ENCODE measurements around the gene RXRG. TPM values are rescaled to one million over a fixed set of nuclear protein-coding genes. Genes with fewer than 3 reads are reported as not detected.

The RXRG gene
- total RNA-seq, 1 experiment from 2014 or later: not detected

- TF ChIP-seq ELF1 (IDR thresholded peaks at IDR 0.05; ENCODE audit: borderline replicate concordance, low read depth) (no peak), JUND (IDR thresholded peaks at IDR 0.05) (no peak)
- TF ChIP-seq, protein P1, sequence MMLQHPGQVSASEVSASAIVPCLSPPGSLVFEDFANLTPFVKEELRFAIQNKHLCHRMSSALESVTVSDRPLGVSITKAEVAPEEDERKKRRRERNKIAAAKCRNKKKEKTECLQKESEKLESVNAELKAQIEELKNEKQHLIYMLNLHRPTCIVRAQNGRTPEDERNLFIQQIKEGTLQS (IDR thresholded peaks at IDR 0.05): no peak
Measured at GRCh38 chr1:165434281-165434680, 10.6 kb downstream of the RXRG start (continued).

- Histone ChIP-seq H2AFZ (ENCODE audit: low read depth, low read length, poor library complexity, severe bottlenecking) (no peak overlapping the region), H3K36me3 (ENCODE audit: control insufficient read depth in 1 of 2, insufficient read depth in 2 of 2, low read length in 2 of 2) (no peaks in the 10 kb centered on the region), H3K9me2 (ENCODE audit: insufficient read depth) (no peaks in the 10 kb centered on the region), H3K79me2 (ENCODE audit: insufficient read depth, low read length) (no peaks in the 10 kb centered on the region), H4K20me1 (ENCODE audit: insufficient read depth) (no peaks in the 10 kb centered on the region), H3K9me3 (ENCODE audit: control insufficient read depth in 1 of 2, insufficient read depth in 1 of 2, low read depth in 1 of 2, low read length in 2 of 2) (no peaks in the 10 kb centered on the region), H3K4me1 (ENCODE audit: control insufficient read depth in 1 of 2, insufficient read depth in 2 of 2, low read length in 2 of 2) (no peaks in the 10 kb centered on the region), H3K9ac (ENCODE audit: low read length) (no peak overlapping the region), H3K27ac (ENCODE audit: low read depth, low read length) (no peak overlapping the region), H3K27me3 (ENCODE audit: insufficient read depth, low read length) (peaks cover 8% of the 10 kb centered on the region; the same call in 1 of the 2 replicates), H3K4me3 (replicated peaks in 1 of 2; ENCODE audit: low read depth in 1 of 2, low read length in 2 of 2) (no peak overlapping the region), H3K4me2 (ENCODE audit: low read length) (no peak overlapping the region)
- CTCF ChIA-PET: no interaction called here
- BruUV-seq (replicated peaks): no TSS peak
- intact Hi-C loops (cut with micrococcal nuclease): no loop called here
- POLR2A ChIA-PET: no interaction called here
- RAD21 ChIA-PET (ENCODE audit: low non-redundant PET in 1 of 2, low total read pairs in 2 of 2, uncharacterized antibody in 2 of 2, unreplicated experiment in 2 of 2): no interaction called here
- ATAC-seq (no peak), DNase-seq (ENCODE audit: low read depth, low spot score) (no peak)
- TF ChIP-seq, protein P1 (IDR thresholded peaks at IDR 0.05): no peak
- TF ChIP-seq ZNF274 (IDR thresholded peaks at IDR 0.05; ENCODE audit: low read depth, low read length) (no peak), POLR2A (IDR thresholded peaks at IDR 0.05; ENCODE audit: borderline replicate concordance, extremely low read depth, insufficient read depth, insufficient read length) (no peak), ZFX (IDR thresholded peaks at IDR 0.05) (no peak), SIN3A (IDR thresholded peaks at IDR 0.05; ENCODE audit: low read depth) (no peak)
Measured at GRCh38 chr1:165431079-165431478, 13.8 kb downstream of the RXRG start.

GRCh38 chr1:165426745-165427144 lies 18.2 kb downstream of the RXRG start:
- no TSS peak for BruUV-seq (replicated peaks)
- Histone ChIP-seq H3K9me2 (ENCODE audit: insufficient read depth) (no peaks in the 10 kb centered on the region), H3K9ac (ENCODE audit: low read length) (no peak overlapping the region), H3K4me1 (ENCODE audit: control insufficient read depth in 1 of 2, insufficient read depth in 2 of 2, low read length in 2 of 2) (no peaks in the 10 kb centered on the region), H2AFZ (ENCODE audit: low read depth, low read length, poor library complexity, severe bottlenecking) (no peak overlapping the region), H3K27ac (ENCODE audit: low read depth, low read length) (no peak overlapping the region), H3K9me3 (ENCODE audit: control insufficient read depth in 1 of 2, insufficient read depth in 1 of 2, low read depth in 1 of 2, low read length in 2 of 2) (no peaks in the 10 kb centered on the region), H3K4me2 (ENCODE audit: low read length) (no peak overlapping the region), H4K20me1 (ENCODE audit: insufficient read depth) (no peaks in the 10 kb centered on the region), H3K36me3 (ENCODE audit: control insufficient read depth in 1 of 2, insufficient read depth in 2 of 2, low read length in 2 of 2) (no peaks in the 10 kb centered on the region), H3K4me3 (replicated peaks in 1 of 2; ENCODE audit: low read depth in 1 of 2, low read length in 2 of 2) (no peak overlapping the region), H3K79me2 (ENCODE audit: insufficient read depth, low read length) (no peaks in the 10 kb centered on the region), H3K27me3 (ENCODE audit: insufficient read depth, low read length) (peaks cover 21% of the 10 kb centered on the region)
- intact Hi-C loops (cut with micrococcal nuclease): no loop called here
- DNase-seq (ENCODE audit: low read depth, low spot score): no peak
- CTCF ChIA-PET: no interaction called here
- ATAC-seq: no peak
- RAD21 ChIA-PET (ENCODE audit: low non-redundant PET in 1 of 2, low total read pairs in 2 of 2, uncharacterized antibody in 2 of 2, unreplicated experiment in 2 of 2): no interaction called here
- POLR2A ChIA-PET: no interaction called here
- TF ChIP-seq ELF1 (IDR thresholded peaks at IDR 0.05; ENCODE audit: borderline replicate concordance, low read depth): no peak
- TF ChIP-seq YY1 (IDR thresholded peaks at IDR 0.05; ENCODE audit: extremely low read depth, insufficient replicate concordance, low read depth, low read length): no peak
- no peak for TF ChIP-seq JUND (IDR thresholded peaks at IDR 0.05)
- TF ChIP-seq SP1 (IDR thresholded peaks at IDR 0.05; ENCODE audit: low read depth): no peak
- no peak for TF ChIP-seq EZH2 (IDR thresholded peaks at IDR 0.05)
- TF ChIP-seq EGR1 (IDR thresholded peaks at IDR 0.05; ENCODE audit: low read depth): no peak
- no peak for TF ChIP-seq CEBPB (IDR thresholded peaks at IDR 0.05; ENCODE audit: low read depth)
- TF ChIP-seq, protein P2, sequence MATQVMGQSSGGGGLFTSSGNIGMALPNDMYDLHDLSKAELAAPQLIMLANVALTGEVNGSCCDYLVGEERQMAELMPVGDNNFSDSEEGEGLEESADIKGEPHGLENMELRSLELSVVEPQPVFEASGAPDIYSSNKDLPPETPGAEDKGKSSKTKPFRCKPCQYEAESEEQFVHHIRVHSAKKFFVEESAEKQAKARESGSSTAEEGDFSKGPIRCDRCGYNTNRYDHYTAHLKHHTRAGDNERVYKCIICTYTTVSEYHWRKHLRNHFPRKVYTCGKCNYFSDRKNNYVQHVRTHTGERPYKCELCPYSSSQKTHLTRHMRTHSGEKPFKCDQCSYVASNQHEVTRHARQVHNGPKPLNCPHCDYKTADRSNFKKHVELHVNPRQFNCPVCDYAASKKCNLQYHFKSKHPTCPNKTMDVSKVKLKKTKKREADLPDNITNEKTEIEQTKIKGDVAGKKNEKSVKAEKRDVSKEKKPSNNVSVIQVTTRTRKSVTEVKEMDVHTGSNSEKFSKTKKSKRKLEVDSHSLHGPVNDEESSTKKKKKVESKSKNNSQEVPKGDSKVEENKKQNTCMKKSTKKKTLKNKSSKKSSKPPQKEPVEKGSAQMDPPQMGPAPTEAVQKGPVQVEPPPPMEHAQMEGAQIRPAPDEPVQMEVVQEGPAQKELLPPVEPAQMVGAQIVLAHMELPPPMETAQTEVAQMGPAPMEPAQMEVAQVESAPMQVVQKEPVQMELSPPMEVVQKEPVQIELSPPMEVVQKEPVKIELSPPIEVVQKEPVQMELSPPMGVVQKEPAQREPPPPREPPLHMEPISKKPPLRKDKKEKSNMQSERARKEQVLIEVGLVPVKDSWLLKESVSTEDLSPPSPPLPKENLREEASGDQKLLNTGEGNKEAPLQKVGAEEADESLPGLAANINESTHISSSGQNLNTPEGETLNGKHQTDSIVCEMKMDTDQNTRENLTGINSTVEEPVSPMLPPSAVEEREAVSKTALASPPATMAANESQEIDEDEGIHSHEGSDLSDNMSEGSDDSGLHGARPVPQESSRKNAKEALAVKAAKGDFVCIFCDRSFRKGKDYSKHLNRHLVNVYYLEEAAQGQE (IDR thresholded peaks at IDR 0.05; ENCODE audit: low read depth): no peak
- TF ChIP-seq ZFX (IDR thresholded peaks at IDR 0.05): no peak
- no peak for TF ChIP-seq SRF (IDR thresholded peaks at IDR 0.05; ENCODE audit: low read depth)
- TF ChIP-seq EZH2phosphoT487 (IDR thresholded peaks at IDR 0.05; ENCODE audit: borderline replicate concordance): no peak
- TF ChIP-seq RAD21 (IDR thresholded peaks at IDR 0.05; ENCODE audit: low read depth): no peak
- TF ChIP-seq SIN3A (IDR thresholded peaks at IDR 0.05; ENCODE audit: low read depth): no peak
- TF ChIP-seq ZNF274 (IDR thresholded peaks at IDR 0.05; ENCODE audit: low read depth, low read length): no peak
- TF ChIP-seq, protein P1 (IDR thresholded peaks at IDR 0.05): no peak

Data from HCT116 (cell line).